HepG2 (cell line): ENCODE data around the gene RSPH4A. TPM values are rescaled to one million over a fixed set of nuclear protein-coding genes. Genes with fewer than 3 reads are reported as not detected.

Source experiments
- BCL6 ChIP-seq: IDR thresholded peaks from 2 replicates; pipeline ENCODE4 v1.6.1; 2016; ENCODE audit warnings: missing genetic modification reagents, missing compliant biosample characterization
- DMTF1 ChIP-seq: sonication (generic); formaldehyde crosslinking; IDR thresholded peaks from 2 replicates; pipeline ENCODE4 v1.4.0; 2020; ENCODE audit warnings: mild to moderate bottlenecking, missing genetic modification reagents
- GRHL1 ChIP-seq: sonication (generic); formaldehyde crosslinking; conservative IDR thresholded peaks from 2 replicates; pipeline ENCODE4 v1.8.0; 2022; ENCODE audit warnings: missing genetic modification reagents
- HES4 ChIP-seq: sonication (generic); formaldehyde crosslinking; IDR thresholded peaks from 2 replicates; pipeline ENCODE4 v1.9.0; 2021; ENCODE audit warnings: mild to moderate bottlenecking, missing genetic modification reagents, borderline replicate concordance
- KLF13 ChIP-seq: sonication (generic); formaldehyde crosslinking; IDR thresholded peaks from 2 replicates; pipeline ENCODE4 v1.4.0; 2020; ENCODE audit warnings: mild to moderate bottlenecking, missing genetic modification reagents
- MYPOP ChIP-seq: sonication (generic); formaldehyde crosslinking; IDR thresholded peaks from 2 replicates; pipeline ENCODE4 v1.8.1; 2023; ENCODE audit warnings: mild to moderate bottlenecking, moderate library complexity, missing genetic modification reagents
- SETDB1 ChIP-seq: sonication (generic); formaldehyde crosslinking; IDR thresholded peaks from 2 replicates; pipeline ENCODE4 v1.5.1; 2020; ENCODE audit warnings: missing genetic modification reagents, mild to moderate bottlenecking, borderline replicate concordance
- TEF ChIP-seq: sonication (generic); formaldehyde crosslinking; IDR thresholded peaks from 2 replicates; pipeline ENCODE4 v1.5.0; 2020; ENCODE audit warnings: missing genetic modification reagents
- THAP11 ChIP-seq: IDR thresholded peaks from 2 replicates; pipeline ENCODE4 v1.6.1; 2016; ENCODE audit warnings: missing biosample characterization, missing genetic modification reagents
- TSC22D2 ChIP-seq: sonication (generic); formaldehyde crosslinking; IDR thresholded peaks from 2 replicates; pipeline ENCODE4 v1.5.1; 2020; ENCODE audit warnings: missing genetic modification reagents, mild to moderate bottlenecking, borderline replicate concordance
- ZIK1 ChIP-seq: sonication (generic); formaldehyde crosslinking; IDR thresholded peaks from 2 replicates; pipeline ENCODE4 v1.5.0; 2020; ENCODE audit warnings: mild to moderate bottlenecking, low read depth, missing genetic modification reagents, borderline replicate concordance
- ZMYM2 ChIP-seq: sonication (generic); formaldehyde crosslinking; IDR thresholded peaks from 2 replicates; pipeline ENCODE4 v1.8.0; 2022; ENCODE audit warnings: mild to moderate bottlenecking, missing genetic modification reagents
- ZNF281 ChIP-seq: sonication (generic); formaldehyde crosslinking; IDR thresholded peaks from 2 replicates; pipeline ENCODE4 v1.4.0; 2020; ENCODE audit warnings: missing genetic modification reagents, borderline replicate concordance
- ZNF546 ChIP-seq: sonication (generic); formaldehyde crosslinking; conservative IDR thresholded peaks from 2 replicates; pipeline ENCODE4 v1.8.1; 2023; ENCODE audit warnings: mild to moderate bottlenecking, missing genetic modification reagents
- ZNF569 ChIP-seq: sonication (generic); formaldehyde crosslinking; IDR thresholded peaks from 2 replicates; pipeline ENCODE4 v1.5.0; 2020; ENCODE audit warnings: mild to moderate bottlenecking, missing genetic modification reagents, moderate library complexity, borderline replicate concordance
- ZNF841 ChIP-seq: sonication (generic); formaldehyde crosslinking; IDR thresholded peaks from 2 replicates; pipeline ENCODE4 v1.8.1; 2023; ENCODE audit warnings: missing genetic modification reagents, borderline replicate concordance
- ZSCAN25 ChIP-seq: sonication (generic); formaldehyde crosslinking; IDR thresholded peaks from 2 replicates; pipeline ENCODE4 v1.8.0; 2022; ENCODE audit warnings: mild to moderate bottlenecking, missing genetic modification reagents
- polyA plus RNA-seq, 8 experiments: library from polyadenylated mRNA; depleted of rRNA in 3 of 8; stranded (reverse) in 7 of 8; unstranded in 1 of 8; fragments of >200 nt; fragmentation: Illumina TruSeq in 4 of 8; extraction: Trizol in 4 of 8; gene quantifications; 2 replicates each; pipeline versions ENCODE4 v1.2.1 to v1.2.3, GENCODE V29; 2011 to 2016; ENCODE audit warnings: low read depth in 4 of 8, missing spikeins in 1 of 8, mixed read lengths in 1 of 8; ENCODE audit not compliant: insufficient read depth in 1 of 8
- total RNA-seq, 5 experiments: library from RNA; depleted of rRNA; stranded (reverse); fragments of >200 nt; fragmentation: Illumina TruSeq; extraction: Trizol; gene quantifications; 2 replicates each; pipeline ENCODE4 v1.2.3, GENCODE V29; 2016; ENCODE audit warnings: low read depth in 1 of 5
- TF ChIP-seq, protein P1 (sequence below): sonication (generic); formaldehyde crosslinking; IDR thresholded peaks from 2 replicates; pipeline ENCODE4 v1.4.0; 2020; ENCODE audit warnings: missing genetic modification reagents

The RSPH4A gene
- total and polyA plus RNA-seq, 2 of the 13 experiments (the other 11 are each of a cell fraction or from before 2014, with no cell fraction given): 0.24 to 0.40 TPM

- 0 out of 2 replicates have a peak, but pooled peaks have one; percentile 74 for TF ChIP-seq DMTF1
- TF ChIP-seq ZNF841 (CRISPR knock-in tag): no peak
- TF ChIP-seq ZNF281: no peak; the same call in 1 of the 2 replicates
- TF ChIP-seq SETDB1 (CRISPR knock-in tag): no peak
- no peak; the same call in 1 of the 2 replicates for TF ChIP-seq ZIK1 (CRISPR knock-in tag)
- peak; percentile 93 for TF ChIP-seq THAP11 (CRISPR knock-in tag)
- no peak; the same call in 1 of the 2 replicates for TF ChIP-seq ZSCAN25 (CRISPR knock-in tag)
- TF ChIP-seq ZNF569 (CRISPR knock-in tag): peak; percentile 89; the same call in 1 of the 2 replicates
- TF ChIP-seq TSC22D2 (CRISPR knock-in tag): peak; percentile 60
- TF ChIP-seq HES4 (CRISPR knock-in tag): peak; percentile 84; the same call in 1 of the 2 replicates
- TF ChIP-seq BCL6: peak; percentile 56
- TF ChIP-seq GRHL1 (CRISPR knock-in tag): no peak
- peak; percentile 46 for TF ChIP-seq ZMYM2
- peak; percentile 97 for TF ChIP-seq MYPOP (CRISPR knock-in tag)
- TF ChIP-seq KLF13 (CRISPR knock-in tag): no peak
- peak; percentile 26; the same call in 1 of the 2 replicates for TF ChIP-seq TEF (CRISPR knock-in tag)
- TF ChIP-seq, protein P1, sequence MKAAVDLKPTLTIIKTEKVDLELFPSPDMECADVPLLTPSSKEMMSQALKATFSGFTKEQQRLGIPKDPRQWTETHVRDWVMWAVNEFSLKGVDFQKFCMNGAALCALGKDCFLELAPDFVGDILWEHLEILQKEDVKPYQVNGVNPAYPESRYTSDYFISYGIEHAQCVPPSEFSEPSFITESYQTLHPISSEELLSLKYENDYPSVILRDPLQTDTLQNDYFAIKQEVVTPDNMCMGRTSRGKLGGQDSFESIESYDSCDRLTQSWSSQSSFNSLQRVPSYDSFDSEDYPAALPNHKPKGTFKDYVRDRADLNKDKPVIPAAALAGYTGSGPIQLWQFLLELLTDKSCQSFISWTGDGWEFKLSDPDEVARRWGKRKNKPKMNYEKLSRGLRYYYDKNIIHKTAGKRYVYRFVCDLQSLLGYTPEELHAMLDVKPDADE (CRISPR knock-in tag): peak; percentile 63; the same call in 1 of the 2 replicates
- TF ChIP-seq ZNF546 (CRISPR knock-in tag): no peak; the same call in 1 of the 2 replicates
Measured at GRCh38 chr6:116680880-116681672, 64.8 kb downstream of the RSPH4A start, which contains the start of gene KPNA5 (continued).
